Measurements from ENCODE around the gene MTUS2. TPM values are rescaled to one million over a fixed set of nuclear protein-coding genes. Genes with fewer than 3 reads are reported as not detected.

The MTUS2 gene
- total and polyA plus RNA-seq, 9 of the 15 experiments (the other 6 are each of a cell fraction or from before 2014, with no cell fraction given): 0.01 to 0.28 (median 0.06) TPM; not detected in 1

DNA sequence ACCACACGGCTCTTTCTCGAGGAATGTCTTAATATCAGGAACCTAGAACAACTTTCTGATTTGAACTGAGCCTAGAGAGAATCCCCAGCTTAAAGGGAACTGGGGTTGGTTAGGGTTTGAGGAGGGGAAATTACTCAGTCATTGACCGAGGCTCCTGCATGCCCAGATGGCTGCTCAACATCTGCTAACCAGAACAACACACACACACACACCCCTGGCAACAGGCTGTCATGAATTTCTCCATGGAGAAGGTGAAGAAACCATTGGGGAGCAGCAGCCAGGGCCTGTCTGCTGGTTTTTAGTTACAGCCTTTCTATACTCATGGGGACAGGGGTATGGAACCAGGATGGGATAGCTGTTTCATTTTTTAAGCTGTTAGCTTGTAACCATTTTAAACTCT, 5.2 kb downstream of the MTUS2 start:
- Histone ChIP-seq H3K27ac (ENCODE audit: extremely low read depth, low read depth, low read length) (no peak overlapping the region), H3K4me2 (ENCODE audit: insufficient read depth, low read length) (no peak overlapping the region), H3K4me1 (replicated peaks in 1 of 2; ENCODE audit: control insufficient read depth in 2 of 2, insufficient read depth in 2 of 2, low read length in 2 of 2) (peaks cover 0 to 4% of the 10 kb centered on the region in 2 experiments; a peak in 2 of 5 replicates), H3K79me2 (ENCODE audit: control insufficient read depth, insufficient read depth, low read length) (no peaks in the 10 kb centered on the region), H3K9me3 (replicated peaks; ENCODE audit: control insufficient read depth, insufficient read depth, low read depth, low read length) (no peaks in the 10 kb centered on the region), H3K36me3 (ENCODE audit: control insufficient read depth, insufficient read depth, low read length) (no peaks in the 10 kb centered on the region), H3K9me1 (ENCODE audit: control insufficient read depth, insufficient read depth, low read length) (no peaks in the 10 kb centered on the region), H3K9ac (ENCODE audit: insufficient read depth in 1 of 2, low read depth in 2 of 2, low read length in 2 of 2) (no peak overlapping the region), H3K4me3 (no peak overlapping the region), H2AFZ (ENCODE audit: low read depth, low read length) (no peak overlapping the region), H3K27me3 (ENCODE audit: control insufficient read depth in 2 of 2, insufficient read depth in 2 of 2, low read length in 2 of 2) (peaks cover 0 to 3% of the 10 kb centered on the region in 2 experiments; a peak in 1 of 5 replicates), H4K20me1 (replicated peaks; ENCODE audit: control insufficient read depth, insufficient read depth, low read length) (no peaks in the 10 kb centered on the region)
- CTCF ChIA-PET (ENCODE audit: low intra/inter-chr PET ratio): no interaction called here
- no TSS peak for BruUV-seq (replicated peaks)
- POLR2A ChIA-PET: interaction anchor here (0.6 kb wide), 1 partner anchor 941 kb away, joined by 3 read pairs; no protein-coding TSS in a partner anchor
- ATAC-seq (no peak), FAIRE-seq (no peak), DNase-seq (ENCODE audit: extremely low read depth in 1 of 4, low spot score in 3 of 4) (no peak)
- TF ChIP-seq ZNF79 (CRISPR knock-in tag; IDR thresholded peaks at IDR 0.05; ENCODE audit: low read depth): no peak
- TF ChIP-seq HDAC6 (IDR thresholded peaks at IDR 0.05; ENCODE audit: low read depth, low read length): no peak
- TF ChIP-seq ZSCAN29 (IDR thresholded peaks at IDR 0.05): no peak
- no peak for TF ChIP-seq NCOA2 (IDR thresholded peaks at IDR 0.05; ENCODE audit: partially characterized antibody in 2 of 2)
- TF ChIP-seq, protein P1, sequence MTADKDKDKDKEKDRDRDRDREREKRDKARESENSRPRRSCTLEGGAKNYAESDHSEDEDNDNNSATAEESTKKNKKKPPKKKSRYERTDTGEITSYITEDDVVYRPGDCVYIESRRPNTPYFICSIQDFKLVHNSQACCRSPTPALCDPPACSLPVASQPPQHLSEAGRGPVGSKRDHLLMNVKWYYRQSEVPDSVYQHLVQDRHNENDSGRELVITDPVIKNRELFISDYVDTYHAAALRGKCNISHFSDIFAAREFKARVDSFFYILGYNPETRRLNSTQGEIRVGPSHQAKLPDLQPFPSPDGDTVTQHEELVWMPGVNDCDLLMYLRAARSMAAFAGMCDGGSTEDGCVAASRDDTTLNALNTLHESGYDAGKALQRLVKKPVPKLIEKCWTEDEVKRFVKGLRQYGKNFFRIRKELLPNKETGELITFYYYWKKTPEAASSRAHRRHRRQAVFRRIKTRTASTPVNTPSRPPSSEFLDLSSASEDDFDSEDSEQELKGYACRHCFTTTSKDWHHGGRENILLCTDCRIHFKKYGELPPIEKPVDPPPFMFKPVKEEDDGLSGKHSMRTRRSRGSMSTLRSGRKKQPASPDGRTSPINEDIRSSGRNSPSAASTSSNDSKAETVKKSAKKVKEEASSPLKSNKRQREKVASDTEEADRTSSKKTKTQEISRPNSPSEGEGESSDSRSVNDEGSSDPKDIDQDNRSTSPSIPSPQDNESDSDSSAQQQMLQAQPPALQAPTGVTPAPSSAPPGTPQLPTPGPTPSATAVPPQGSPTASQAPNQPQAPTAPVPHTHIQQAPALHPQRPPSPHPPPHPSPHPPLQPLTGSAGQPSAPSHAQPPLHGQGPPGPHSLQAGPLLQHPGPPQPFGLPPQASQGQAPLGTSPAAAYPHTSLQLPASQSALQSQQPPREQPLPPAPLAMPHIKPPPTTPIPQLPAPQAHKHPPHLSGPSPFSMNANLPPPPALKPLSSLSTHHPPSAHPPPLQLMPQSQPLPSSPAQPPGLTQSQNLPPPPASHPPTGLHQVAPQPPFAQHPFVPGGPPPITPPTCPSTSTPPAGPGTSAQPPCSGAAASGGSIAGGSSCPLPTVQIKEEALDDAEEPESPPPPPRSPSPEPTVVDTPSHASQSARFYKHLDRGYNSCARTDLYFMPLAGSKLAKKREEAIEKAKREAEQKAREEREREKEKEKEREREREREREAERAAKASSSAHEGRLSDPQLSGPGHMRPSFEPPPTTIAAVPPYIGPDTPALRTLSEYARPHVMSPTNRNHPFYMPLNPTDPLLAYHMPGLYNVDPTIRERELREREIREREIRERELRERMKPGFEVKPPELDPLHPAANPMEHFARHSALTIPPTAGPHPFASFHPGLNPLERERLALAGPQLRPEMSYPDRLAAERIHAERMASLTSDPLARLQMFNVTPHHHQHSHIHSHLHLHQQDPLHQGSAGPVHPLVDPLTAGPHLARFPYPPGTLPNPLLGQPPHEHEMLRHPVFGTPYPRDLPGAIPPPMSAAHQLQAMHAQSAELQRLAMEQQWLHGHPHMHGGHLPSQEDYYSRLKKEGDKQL (CRISPR knock-in tag; IDR thresholded peaks at IDR 0.05; ENCODE audit: borderline replicate concordance): no peak
- TF ChIP-seq ZNF445 (CRISPR knock-in tag; IDR thresholded peaks at IDR 0.05; ENCODE audit: low read depth): no peak
- no peak for TF ChIP-seq ZNF764 (CRISPR knock-in tag; IDR thresholded peaks at IDR 0.05; ENCODE audit: low read depth)
- TF ChIP-seq ATF1 (CRISPR knock-in tag; IDR thresholded peaks at IDR 0.05): no peak
- TF ChIP-seq ATF1 (tag; IDR thresholded peaks at IDR 0.05): no peak
- TF ChIP-seq POLR2AphosphoS5 (IDR thresholded peaks at IDR 0.05; ENCODE audit: control insufficient read depth, insufficient read depth, low read depth, low read length): no peak
- TF ChIP-seq PTBP1 (IDR thresholded peaks at IDR 0.05; ENCODE audit: low read depth, low read length): no peak
- TF ChIP-seq DIDO1 (tag; IDR thresholded peaks at IDR 0.05; ENCODE audit: low read depth): no peak
- intact Hi-C loops (cut with micrococcal nuclease) (no loop called here), in situ Hi-C loops (cut with MboI) (no loop called here)
- 0% methylated on average over 1 of the region's 3 CpGs for WGBS (ENCODE audit: insufficient coverage, low coverage, missing lambda C conversion rate)

Measured in K562 (cell line).